Uterus (tissue), 2 donors: ENCODE measurements around the gene DIP2B.

Source experiments
- POLR2A ChIP-seq, 2 donors: fragments of 450-650 bp; IDR thresholded peaks; one replicate each; pipeline ENCODE4 v1.6.1; 2016; ENCODE audit warnings: antibody characterized with exemption in 2 of 2, mild to moderate bottlenecking in 1 of 2, moderate library complexity in 1 of 2
- TF ChIP-seq, protein P1 (sequence below), 4 experiments: fragments of 200-600 bp in 2 of 4; fragments of 450-650 bp in 2 of 4; sonication (generic) in 2 of 4; IDR thresholded peaks; one replicate each; pipeline ENCODE4 v1.5.1; 2016 to 2019; ENCODE audit warnings: antibody characterized with exemption in 4 of 4, mild to moderate bottlenecking in 2 of 4, moderate library complexity in 1 of 4

DNA sequence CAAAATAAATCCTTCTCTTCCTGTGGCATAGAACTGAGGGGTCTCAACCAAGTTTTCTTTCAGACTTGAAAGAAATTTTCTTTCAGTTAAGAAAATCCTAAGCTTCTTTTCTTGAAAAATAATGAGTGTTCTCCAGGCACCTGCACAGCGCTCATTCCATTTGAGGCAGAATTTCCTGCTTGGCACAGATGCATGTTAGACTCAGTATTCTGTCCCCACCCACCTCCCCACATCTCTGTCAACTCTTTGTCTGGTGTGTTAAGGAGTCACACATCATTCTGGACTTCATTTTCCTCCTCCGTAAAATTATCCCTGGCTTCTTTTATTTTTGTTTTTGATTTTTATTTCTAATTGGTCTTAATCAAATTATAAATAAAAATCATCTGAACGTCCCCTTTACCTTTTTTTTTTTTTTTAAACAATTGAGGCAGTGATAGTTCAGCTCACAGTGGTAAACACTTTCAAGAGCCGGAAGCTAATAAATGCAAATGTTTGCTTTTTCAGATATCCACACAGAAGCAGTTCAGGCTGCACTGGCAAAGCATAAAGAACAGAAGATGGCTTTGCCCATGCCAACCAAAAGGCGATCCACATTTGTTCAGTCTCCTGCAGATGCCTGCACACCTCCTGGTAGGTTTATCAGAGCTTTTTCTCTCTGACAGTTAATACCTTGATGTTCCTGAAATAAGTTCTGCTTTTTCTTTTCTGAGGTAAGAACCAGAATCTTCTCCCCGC lies 155.1 kb downstream of the DIP2B start:
- TF ChIP-seq, protein P1, sequence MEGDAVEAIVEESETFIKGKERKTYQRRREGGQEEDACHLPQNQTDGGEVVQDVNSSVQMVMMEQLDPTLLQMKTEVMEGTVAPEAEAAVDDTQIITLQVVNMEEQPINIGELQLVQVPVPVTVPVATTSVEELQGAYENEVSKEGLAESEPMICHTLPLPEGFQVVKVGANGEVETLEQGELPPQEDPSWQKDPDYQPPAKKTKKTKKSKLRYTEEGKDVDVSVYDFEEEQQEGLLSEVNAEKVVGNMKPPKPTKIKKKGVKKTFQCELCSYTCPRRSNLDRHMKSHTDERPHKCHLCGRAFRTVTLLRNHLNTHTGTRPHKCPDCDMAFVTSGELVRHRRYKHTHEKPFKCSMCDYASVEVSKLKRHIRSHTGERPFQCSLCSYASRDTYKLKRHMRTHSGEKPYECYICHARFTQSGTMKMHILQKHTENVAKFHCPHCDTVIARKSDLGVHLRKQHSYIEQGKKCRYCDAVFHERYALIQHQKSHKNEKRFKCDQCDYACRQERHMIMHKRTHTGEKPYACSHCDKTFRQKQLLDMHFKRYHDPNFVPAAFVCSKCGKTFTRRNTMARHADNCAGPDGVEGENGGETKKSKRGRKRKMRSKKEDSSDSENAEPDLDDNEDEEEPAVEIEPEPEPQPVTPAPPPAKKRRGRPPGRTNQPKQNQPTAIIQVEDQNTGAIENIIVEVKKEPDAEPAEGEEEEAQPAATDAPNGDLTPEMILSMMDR (IDR thresholded peaks at IDR 0.05), result no peak
- TF ChIP-seq POLR2A (IDR thresholded peaks at IDR 0.05), result no peak
